HL-60 (cell line): Measurements from ENCODE around the gene UBXN11.
A peak's percentile ranks its signal among the peaks of the same experiment; 100 is the strongest.
"Not testable (repeated sequence)": the region's sequence is repeated elsewhere in the genome, so short reads cannot be mapped to it uniquely, and the experiment has no call there.

Experiments used
- POLR2AphosphoS5 ChIP-seq: IDR thresholded peaks from 2 replicates; pipeline ENCODE4 v1.6.1; 2012; ENCODE audit warnings: low read depth
- SPI1 ChIP-seq: IDR thresholded peaks from 2 replicates; pipeline ENCODE4 v1.6.1; 2012; ENCODE audit warnings: low read depth, mild to moderate bottlenecking, borderline replicate concordance
- TF ChIP-seq, protein P1 (sequence below): IDR thresholded peaks from one replicate; pipeline ENCODE4 v1.5.1; 2011; ENCODE audit warnings: low read length, control low read depth, inconsistent platforms; ENCODE audit not compliant: insufficient read depth
- TF ChIP-seq, protein P2 (sequence below): IDR thresholded peaks from 2 replicates; pipeline ENCODE4 v1.6.1; 2012; ENCODE audit warnings: low read depth; ENCODE audit not compliant: insufficient replicate concordance

DNA sequence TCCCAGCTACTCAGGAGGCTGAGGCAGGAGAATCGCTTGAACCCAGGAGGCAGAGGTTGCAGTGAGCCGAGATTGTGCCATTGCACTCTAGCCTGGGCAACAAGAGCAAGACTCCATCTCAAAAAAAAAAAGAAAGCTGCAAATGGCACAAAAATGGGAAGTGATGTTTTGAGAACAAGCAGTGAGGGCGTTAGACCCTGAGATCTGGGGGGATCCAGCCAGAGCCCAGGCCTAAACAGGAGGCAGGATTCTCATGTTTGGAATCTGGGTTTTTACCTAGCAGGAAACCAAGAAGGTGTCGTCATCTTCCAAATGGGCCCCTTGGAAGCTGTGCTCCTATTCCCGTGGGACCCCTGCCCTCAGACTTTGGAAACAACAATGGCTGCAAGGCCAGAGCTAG lies 13.7 kb downstream of the UBXN11 start:
- TF ChIP-seq, protein P1, sequence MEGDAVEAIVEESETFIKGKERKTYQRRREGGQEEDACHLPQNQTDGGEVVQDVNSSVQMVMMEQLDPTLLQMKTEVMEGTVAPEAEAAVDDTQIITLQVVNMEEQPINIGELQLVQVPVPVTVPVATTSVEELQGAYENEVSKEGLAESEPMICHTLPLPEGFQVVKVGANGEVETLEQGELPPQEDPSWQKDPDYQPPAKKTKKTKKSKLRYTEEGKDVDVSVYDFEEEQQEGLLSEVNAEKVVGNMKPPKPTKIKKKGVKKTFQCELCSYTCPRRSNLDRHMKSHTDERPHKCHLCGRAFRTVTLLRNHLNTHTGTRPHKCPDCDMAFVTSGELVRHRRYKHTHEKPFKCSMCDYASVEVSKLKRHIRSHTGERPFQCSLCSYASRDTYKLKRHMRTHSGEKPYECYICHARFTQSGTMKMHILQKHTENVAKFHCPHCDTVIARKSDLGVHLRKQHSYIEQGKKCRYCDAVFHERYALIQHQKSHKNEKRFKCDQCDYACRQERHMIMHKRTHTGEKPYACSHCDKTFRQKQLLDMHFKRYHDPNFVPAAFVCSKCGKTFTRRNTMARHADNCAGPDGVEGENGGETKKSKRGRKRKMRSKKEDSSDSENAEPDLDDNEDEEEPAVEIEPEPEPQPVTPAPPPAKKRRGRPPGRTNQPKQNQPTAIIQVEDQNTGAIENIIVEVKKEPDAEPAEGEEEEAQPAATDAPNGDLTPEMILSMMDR: not testable (repeated sequence)
- TF ChIP-seq, protein P2, sequence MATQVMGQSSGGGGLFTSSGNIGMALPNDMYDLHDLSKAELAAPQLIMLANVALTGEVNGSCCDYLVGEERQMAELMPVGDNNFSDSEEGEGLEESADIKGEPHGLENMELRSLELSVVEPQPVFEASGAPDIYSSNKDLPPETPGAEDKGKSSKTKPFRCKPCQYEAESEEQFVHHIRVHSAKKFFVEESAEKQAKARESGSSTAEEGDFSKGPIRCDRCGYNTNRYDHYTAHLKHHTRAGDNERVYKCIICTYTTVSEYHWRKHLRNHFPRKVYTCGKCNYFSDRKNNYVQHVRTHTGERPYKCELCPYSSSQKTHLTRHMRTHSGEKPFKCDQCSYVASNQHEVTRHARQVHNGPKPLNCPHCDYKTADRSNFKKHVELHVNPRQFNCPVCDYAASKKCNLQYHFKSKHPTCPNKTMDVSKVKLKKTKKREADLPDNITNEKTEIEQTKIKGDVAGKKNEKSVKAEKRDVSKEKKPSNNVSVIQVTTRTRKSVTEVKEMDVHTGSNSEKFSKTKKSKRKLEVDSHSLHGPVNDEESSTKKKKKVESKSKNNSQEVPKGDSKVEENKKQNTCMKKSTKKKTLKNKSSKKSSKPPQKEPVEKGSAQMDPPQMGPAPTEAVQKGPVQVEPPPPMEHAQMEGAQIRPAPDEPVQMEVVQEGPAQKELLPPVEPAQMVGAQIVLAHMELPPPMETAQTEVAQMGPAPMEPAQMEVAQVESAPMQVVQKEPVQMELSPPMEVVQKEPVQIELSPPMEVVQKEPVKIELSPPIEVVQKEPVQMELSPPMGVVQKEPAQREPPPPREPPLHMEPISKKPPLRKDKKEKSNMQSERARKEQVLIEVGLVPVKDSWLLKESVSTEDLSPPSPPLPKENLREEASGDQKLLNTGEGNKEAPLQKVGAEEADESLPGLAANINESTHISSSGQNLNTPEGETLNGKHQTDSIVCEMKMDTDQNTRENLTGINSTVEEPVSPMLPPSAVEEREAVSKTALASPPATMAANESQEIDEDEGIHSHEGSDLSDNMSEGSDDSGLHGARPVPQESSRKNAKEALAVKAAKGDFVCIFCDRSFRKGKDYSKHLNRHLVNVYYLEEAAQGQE: not testable (repeated sequence)
- not testable (repeated sequence) for TF ChIP-seq POLR2AphosphoS5
- TF ChIP-seq SPI1: peak; percentile 75; the same call in 1 of the 2 replicates
